ENCODE data around the gene NBPF11. TPM values are rescaled to one million over a fixed set of nuclear protein-coding genes. Genes with fewer than 3 reads are reported as not detected.
"Not testable (repeated sequence)": the region's sequence is repeated elsewhere in the genome, so short reads cannot be mapped to it uniquely, and the experiment has no call there.

Gene NBPF11, protein sequence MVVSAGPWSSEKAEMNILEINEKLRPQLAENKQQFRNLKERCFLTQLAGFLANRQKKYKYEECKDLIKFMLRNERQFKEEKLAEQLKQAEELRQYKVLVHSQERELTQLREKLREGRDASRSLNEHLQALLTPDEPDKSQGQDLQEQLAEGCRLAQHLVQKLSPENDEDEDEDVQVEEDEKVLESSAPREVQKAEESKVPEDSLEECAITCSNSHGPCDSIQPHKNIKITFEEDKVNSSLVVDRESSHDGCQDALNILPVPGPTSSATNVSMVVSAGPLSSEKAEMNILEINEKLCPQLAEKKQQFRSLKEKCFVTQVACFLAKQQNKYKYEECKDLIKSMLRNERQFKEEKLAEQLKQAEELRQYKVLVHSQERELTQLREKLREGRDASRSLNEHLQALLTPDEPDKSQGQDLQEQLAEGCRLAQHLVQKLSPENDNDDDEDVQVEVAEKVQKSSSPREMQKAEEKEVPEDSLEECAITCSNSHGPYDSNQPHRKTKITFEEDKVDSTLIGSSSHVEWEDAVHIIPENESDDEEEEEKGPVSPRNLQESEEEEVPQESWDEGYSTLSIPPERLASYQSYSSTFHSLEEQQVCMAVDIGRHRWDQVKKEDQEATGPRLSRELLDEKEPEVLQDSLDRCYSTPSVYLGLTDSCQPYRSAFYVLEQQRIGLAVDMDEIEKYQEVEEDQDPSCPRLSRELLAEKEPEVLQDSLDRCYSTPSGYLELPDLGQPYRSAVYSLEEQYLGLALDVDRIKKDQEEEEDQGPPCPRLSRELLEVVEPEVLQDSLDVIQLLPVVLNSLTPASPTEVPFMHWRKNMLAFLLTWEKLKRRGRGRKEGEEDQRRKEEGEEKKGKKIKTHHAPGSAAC
- 1 to 10 TPM; 3.1 to 6.5 TPM for polyA plus RNA-seq

DNA sequence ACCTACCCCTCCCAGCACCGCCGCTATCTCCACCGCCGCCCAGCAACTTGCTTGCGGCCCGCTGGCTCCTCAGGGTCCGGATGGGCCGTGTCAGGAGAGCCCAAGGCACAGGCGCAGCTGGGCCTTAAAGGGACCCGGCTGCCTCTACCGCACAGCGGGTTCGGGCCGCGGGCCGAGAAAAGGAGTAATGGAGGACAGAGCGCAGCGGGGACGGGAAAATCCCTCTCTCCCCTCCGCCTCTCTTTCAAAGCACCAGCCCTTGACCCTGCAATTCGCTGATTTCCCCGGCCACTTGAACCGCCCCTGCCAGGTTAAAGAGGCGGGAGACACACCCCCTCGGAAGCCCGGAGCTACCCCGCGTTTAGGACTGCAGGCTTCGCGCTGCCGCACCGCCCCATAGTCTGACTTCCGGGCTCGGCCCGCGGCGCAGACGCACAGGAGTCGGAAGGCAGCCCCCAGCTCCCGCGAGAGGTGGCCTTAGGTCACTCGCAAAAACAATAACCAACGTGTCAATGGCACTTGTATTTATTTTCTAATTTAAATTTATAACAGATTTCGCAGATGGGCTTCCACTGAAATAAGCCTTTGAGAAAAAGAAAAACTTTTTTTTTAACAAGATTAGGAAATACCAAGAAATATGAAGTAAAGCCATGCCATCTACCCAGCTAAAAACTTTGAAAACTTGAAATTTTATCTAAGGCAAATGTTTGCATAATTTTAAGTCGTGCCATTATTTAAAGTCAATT, at the start of gene NBPF11:
NBPF11 (minus strand) TSS at position 371 of the 746 bp plus-strand sequence. CDS start 25,278 bp downstream, outside the sequence.
- not testable (repeated sequence) for H3K9me3 ChIP-seq (ENCODE audit: control insufficient read depth in 2 of 2, insufficient read depth in 1 of 2, low read depth in 1 of 2, low read length in 1 of 2); H3K27me3 ChIP-seq (ENCODE audit: control insufficient read depth in 1 of 2, insufficient read depth in 2 of 2, low read length in 2 of 2); H3K4me1 ChIP-seq (ENCODE audit: control insufficient read depth in 2 of 2, insufficient read depth in 2 of 2, low read length in 1 of 2); H3K36me3 ChIP-seq (ENCODE audit: control insufficient read depth in 2 of 2, insufficient read depth in 2 of 2, low read length in 1 of 2)
- Histone ChIP-seq H3K27ac (ENCODE audit: low read depth in 2 of 2, low read length in 1 of 2) (peak within 1 kb of the TSS; percentile 47 to 61), H3K4me3 (ENCODE audit: low read depth in 1 of 2, low read length in 2 of 2) (peak within 1 kb of the TSS; percentile 59 to 63)
- WGBS, 2 donors: 0% methylated on average over 44 to 45 of the region's 45 CpGs

DNA sequence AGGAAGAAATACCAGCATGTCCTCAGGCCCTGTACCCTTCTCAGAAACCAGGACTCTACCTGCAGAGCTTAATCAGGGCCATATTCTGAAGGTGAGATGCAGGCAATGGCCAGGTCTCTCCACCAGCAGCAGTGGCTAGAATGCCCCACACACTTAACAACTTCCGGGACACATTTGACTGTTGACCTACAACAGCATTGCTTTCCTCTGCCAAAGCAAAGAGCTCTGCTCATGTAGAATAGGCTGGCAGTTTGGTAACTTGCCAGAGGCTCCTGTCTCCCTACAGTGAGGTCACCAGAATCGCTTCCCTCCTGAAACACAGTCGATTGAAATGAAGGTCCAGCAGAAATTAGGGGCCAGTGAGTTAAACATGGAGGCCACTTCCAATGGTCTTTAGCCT, 45.3 kb upstream of the NBPF11 start:
- H3K36me3 ChIP-seq (ENCODE audit: control insufficient read depth in 2 of 2, insufficient read depth in 2 of 2, low read length in 1 of 2); H3K4me1 ChIP-seq (ENCODE audit: control insufficient read depth in 2 of 2, insufficient read depth in 2 of 2, low read length in 1 of 2); H3K9me3 ChIP-seq (ENCODE audit: control insufficient read depth in 2 of 2, insufficient read depth in 1 of 2, low read depth in 1 of 2, low read length in 1 of 2); H3K27me3 ChIP-seq (ENCODE audit: control insufficient read depth in 1 of 2, insufficient read depth in 2 of 2, low read length in 2 of 2); H3K27ac ChIP-seq (ENCODE audit: low read depth in 2 of 2, low read length in 1 of 2); H3K4me3 ChIP-seq (ENCODE audit: low read depth in 1 of 2, low read length in 2 of 2): not testable (repeated sequence)
- WGBS, 2 donors: no CpG with 5 or more reads among the region's 3 CpGs

- H3K27me3 ChIP-seq (ENCODE audit: control insufficient read depth in 1 of 2, insufficient read depth in 2 of 2, low read length in 2 of 2); H3K9me3 ChIP-seq (ENCODE audit: control insufficient read depth in 2 of 2, insufficient read depth in 1 of 2, low read depth in 1 of 2, low read length in 1 of 2); H3K4me3 ChIP-seq (ENCODE audit: low read depth in 1 of 2, low read length in 2 of 2); H3K36me3 ChIP-seq (ENCODE audit: control insufficient read depth in 2 of 2, insufficient read depth in 2 of 2, low read length in 1 of 2); H3K4me1 ChIP-seq (ENCODE audit: control insufficient read depth in 2 of 2, insufficient read depth in 2 of 2, low read length in 1 of 2); H3K27ac ChIP-seq (ENCODE audit: low read depth in 2 of 2, low read length in 1 of 2): not testable (repeated sequence)
- WGBS, 2 donors: no CpG with 5 or more reads among the region's 1 CpG
These were observed 44.9 kb upstream of the NBPF11 start for GRCh38 chr1:148196949-148197348.

GRCh38 chr1:148195115-148195514, 43.0 kb upstream of the NBPF11 start:
- H3K4me1 ChIP-seq (ENCODE audit: control insufficient read depth in 2 of 2, insufficient read depth in 2 of 2, low read length in 1 of 2); H3K4me3 ChIP-seq (ENCODE audit: low read depth in 1 of 2, low read length in 2 of 2); H3K27me3 ChIP-seq (ENCODE audit: control insufficient read depth in 1 of 2, insufficient read depth in 2 of 2, low read length in 2 of 2); H3K27ac ChIP-seq (ENCODE audit: low read depth in 2 of 2, low read length in 1 of 2); H3K9me3 ChIP-seq (ENCODE audit: control insufficient read depth in 2 of 2, insufficient read depth in 1 of 2, low read depth in 1 of 2, low read length in 1 of 2); H3K36me3 ChIP-seq (ENCODE audit: control insufficient read depth in 2 of 2, insufficient read depth in 2 of 2, low read length in 1 of 2): not testable (repeated sequence)
- WGBS, 2 donors: 86 to 89% methylated on average over 1 of the region's 2 CpGs

- H3K27me3 ChIP-seq (ENCODE audit: control insufficient read depth in 1 of 2, insufficient read depth in 2 of 2, low read length in 2 of 2); H3K9me3 ChIP-seq (ENCODE audit: control insufficient read depth in 2 of 2, insufficient read depth in 1 of 2, low read depth in 1 of 2, low read length in 1 of 2); H3K4me1 ChIP-seq (ENCODE audit: control insufficient read depth in 2 of 2, insufficient read depth in 2 of 2, low read length in 1 of 2); H3K36me3 ChIP-seq (ENCODE audit: control insufficient read depth in 2 of 2, insufficient read depth in 2 of 2, low read length in 1 of 2); H3K4me3 ChIP-seq (ENCODE audit: low read depth in 1 of 2, low read length in 2 of 2); H3K27ac ChIP-seq (ENCODE audit: low read depth in 2 of 2, low read length in 1 of 2): not testable (repeated sequence)
These were observed 36.7 kb upstream of the NBPF11 start for GRCh38 chr1:148188768-148189167.

DNA sequence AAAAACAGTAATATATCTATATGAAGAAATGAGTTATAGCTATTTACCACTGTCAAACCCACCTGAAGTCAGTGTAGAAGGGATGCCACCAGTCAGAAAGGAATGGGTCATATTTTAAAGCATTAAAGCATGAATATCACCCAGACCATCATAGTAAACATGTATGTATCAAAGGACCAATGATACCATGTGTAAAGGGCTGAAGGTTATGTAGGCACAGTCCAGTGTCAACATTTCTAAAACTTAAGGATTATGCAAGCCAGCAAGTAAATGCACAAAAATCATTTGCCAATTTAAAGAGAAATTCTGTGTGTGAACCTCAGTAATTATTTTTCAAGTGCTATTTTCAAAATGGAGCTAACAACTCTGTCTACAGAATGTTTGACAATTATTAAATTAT, 26.6 kb upstream of the NBPF11 start:
- not testable (repeated sequence) for H3K27me3 ChIP-seq (ENCODE audit: control insufficient read depth in 1 of 2, insufficient read depth in 2 of 2, low read length in 2 of 2); H3K27ac ChIP-seq (ENCODE audit: low read depth in 2 of 2, low read length in 1 of 2); H3K4me3 ChIP-seq (ENCODE audit: low read depth in 1 of 2, low read length in 2 of 2); H3K36me3 ChIP-seq (ENCODE audit: control insufficient read depth in 2 of 2, insufficient read depth in 2 of 2, low read length in 1 of 2); H3K4me1 ChIP-seq (ENCODE audit: control insufficient read depth in 2 of 2, insufficient read depth in 2 of 2, low read length in 1 of 2); H3K9me3 ChIP-seq (ENCODE audit: control insufficient read depth in 2 of 2, insufficient read depth in 1 of 2, low read depth in 1 of 2, low read length in 1 of 2)

GRCh38 chr1:148175414-148175813, 23.3 kb upstream of the NBPF11 start:
- 68 to 74% methylated on average over 2 of the region's 2 CpGs for WGBS, 2 donors
- not testable (repeated sequence) for H3K4me3 ChIP-seq (ENCODE audit: low read depth in 1 of 2, low read length in 2 of 2)

GRCh38 chr1:148171995-148172394, 19.9 kb upstream of the NBPF11 start:
- H3K9me3 ChIP-seq (ENCODE audit: control insufficient read depth in 2 of 2, insufficient read depth in 1 of 2, low read depth in 1 of 2, low read length in 1 of 2); H3K36me3 ChIP-seq (ENCODE audit: control insufficient read depth in 2 of 2, insufficient read depth in 2 of 2, low read length in 1 of 2); H3K27ac ChIP-seq (ENCODE audit: low read depth in 2 of 2, low read length in 1 of 2); H3K27me3 ChIP-seq (ENCODE audit: control insufficient read depth in 1 of 2, insufficient read depth in 2 of 2, low read length in 2 of 2); H3K4me3 ChIP-seq (ENCODE audit: low read depth in 1 of 2, low read length in 2 of 2); H3K4me1 ChIP-seq (ENCODE audit: control insufficient read depth in 2 of 2, insufficient read depth in 2 of 2, low read length in 1 of 2): not testable (repeated sequence)

More at GRCh38 chr1:148175414-148175813, 23.3 kb upstream of the NBPF11 start:
- not testable (repeated sequence) for H3K36me3 ChIP-seq (ENCODE audit: control insufficient read depth in 2 of 2, insufficient read depth in 2 of 2, low read length in 1 of 2); H3K27me3 ChIP-seq (ENCODE audit: control insufficient read depth in 1 of 2, insufficient read depth in 2 of 2, low read length in 2 of 2); H3K27ac ChIP-seq (ENCODE audit: low read depth in 2 of 2, low read length in 1 of 2); H3K9me3 ChIP-seq (ENCODE audit: control insufficient read depth in 2 of 2, insufficient read depth in 1 of 2, low read depth in 1 of 2, low read length in 1 of 2); H3K4me1 ChIP-seq (ENCODE audit: control insufficient read depth in 2 of 2, insufficient read depth in 2 of 2, low read length in 1 of 2)

DNA sequence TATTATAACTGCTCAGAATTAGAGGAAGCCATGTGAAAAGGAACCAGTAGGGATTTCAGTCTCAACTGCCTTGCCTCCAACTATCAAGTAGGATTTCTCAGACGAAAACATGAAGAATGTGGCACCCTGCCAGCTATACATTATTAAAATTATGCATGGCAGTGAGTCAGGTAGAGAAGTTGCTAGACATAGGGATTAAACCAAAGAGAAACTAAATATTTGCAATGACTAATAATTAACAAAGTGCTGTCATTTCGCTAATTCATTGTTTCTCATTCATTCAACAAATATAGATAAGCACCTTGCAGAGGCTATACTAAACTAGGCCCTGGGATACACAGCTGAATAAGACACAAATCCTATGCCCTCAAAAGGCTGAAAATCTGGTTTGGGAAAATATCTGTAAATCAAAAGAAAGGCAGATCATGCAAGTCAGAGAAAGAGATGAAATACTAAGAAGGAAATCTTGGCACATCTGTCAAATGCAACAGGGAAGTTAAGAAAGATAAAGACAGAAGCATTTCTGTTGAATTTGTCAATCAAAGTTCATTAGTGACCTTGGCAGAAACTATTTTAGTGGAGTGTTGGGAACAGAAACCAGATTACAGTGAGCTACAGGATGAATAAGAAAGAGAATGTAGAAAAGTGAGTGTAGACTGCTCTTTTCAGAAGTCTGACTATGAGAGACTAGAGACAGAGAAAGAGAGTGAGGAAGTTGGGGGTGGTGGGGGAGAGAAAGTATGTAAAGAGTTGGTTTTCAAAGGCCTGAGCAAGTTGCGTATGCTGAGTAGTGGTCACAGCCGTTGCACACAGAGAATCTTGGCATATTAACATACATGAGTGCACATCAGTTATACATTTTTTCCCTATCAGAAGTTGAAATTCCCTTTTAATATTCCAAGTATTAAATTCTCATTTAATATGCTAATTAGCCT, 14.7 kb upstream of the NBPF11 start:
- H3K4me3 ChIP-seq (ENCODE audit: low read depth in 1 of 2, low read length in 2 of 2): no peak overlapping the region
- H3K27ac ChIP-seq (ENCODE audit: low read depth in 2 of 2, low read length in 1 of 2): no peak overlapping the region
- WGBS, 2 donors: 52 to 57% methylated on average over 4 of the region's 4 CpGs
- H3K27me3 ChIP-seq (ENCODE audit: control insufficient read depth in 1 of 2, insufficient read depth in 2 of 2, low read length in 2 of 2): no peaks in the 10 kb centered on the region
- H3K4me1 ChIP-seq (ENCODE audit: control insufficient read depth in 2 of 2, insufficient read depth in 2 of 2, low read length in 1 of 2): no peaks in the 10 kb centered on the region
- peaks cover 0 to 4% of the 10 kb centered on the region in 2 donors for H3K9me3 ChIP-seq (ENCODE audit: control insufficient read depth in 2 of 2, insufficient read depth in 1 of 2, low read depth in 1 of 2, low read length in 1 of 2)
- H3K36me3 ChIP-seq (ENCODE audit: control insufficient read depth in 2 of 2, insufficient read depth in 2 of 2, low read length in 1 of 2): no peaks in the 10 kb centered on the region

Data from esophagus (tissue), 2 donors.